Measurements from ENCODE around the gene ATP10D. TPM values are rescaled to one million over a fixed set of nuclear protein-coding genes. Genes with fewer than 3 reads are reported as not detected.

ATP10D gene
- total and polyA plus RNA-seq, 12 donors: 3.8 to 70.0 (median 22.6) TPM

DNA sequence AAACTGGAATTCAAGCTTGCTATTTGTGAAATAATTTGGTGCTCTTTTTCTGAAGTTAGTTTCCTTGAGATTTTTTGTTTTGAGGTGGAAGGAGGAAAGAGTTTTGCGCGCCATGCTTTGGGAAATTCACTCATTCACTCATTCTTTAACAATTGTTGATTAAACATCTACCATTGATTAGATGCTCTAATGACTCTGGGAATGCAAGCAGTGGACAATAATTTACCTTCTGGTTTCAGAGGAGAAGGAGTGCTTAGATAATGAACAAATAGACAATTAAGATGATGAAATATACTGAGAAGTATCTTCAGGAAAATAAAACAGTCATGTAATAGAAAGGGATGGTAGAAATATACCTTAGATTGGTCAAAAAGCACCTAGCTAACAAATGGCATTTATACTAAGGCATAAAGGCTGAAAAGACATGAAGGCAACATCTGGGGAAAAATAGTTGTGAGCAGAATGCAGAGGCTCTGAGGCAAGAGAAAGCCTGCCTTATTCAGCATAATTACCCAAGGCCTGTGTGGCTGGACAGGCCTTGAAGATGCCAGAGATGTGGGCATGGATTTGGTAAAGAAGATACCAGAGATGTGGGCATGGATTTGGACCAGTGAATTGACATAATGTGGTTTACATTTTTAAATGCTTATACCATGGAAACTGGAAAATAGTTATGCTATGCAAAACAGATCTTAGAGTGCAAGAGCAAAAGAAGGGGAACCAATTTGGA is 18.9 kb upstream of the ATP10D start:
- TF ChIP-seq POLR2A (IDR thresholded peaks at IDR 0.05): no peak
- TF ChIP-seq, protein P1, sequence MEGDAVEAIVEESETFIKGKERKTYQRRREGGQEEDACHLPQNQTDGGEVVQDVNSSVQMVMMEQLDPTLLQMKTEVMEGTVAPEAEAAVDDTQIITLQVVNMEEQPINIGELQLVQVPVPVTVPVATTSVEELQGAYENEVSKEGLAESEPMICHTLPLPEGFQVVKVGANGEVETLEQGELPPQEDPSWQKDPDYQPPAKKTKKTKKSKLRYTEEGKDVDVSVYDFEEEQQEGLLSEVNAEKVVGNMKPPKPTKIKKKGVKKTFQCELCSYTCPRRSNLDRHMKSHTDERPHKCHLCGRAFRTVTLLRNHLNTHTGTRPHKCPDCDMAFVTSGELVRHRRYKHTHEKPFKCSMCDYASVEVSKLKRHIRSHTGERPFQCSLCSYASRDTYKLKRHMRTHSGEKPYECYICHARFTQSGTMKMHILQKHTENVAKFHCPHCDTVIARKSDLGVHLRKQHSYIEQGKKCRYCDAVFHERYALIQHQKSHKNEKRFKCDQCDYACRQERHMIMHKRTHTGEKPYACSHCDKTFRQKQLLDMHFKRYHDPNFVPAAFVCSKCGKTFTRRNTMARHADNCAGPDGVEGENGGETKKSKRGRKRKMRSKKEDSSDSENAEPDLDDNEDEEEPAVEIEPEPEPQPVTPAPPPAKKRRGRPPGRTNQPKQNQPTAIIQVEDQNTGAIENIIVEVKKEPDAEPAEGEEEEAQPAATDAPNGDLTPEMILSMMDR (IDR thresholded peaks at IDR 0.05): no peak
- 37 to 66% (median 40%) methylated on average over 2 of the region's 2 CpGs for WGBS, 4 donors
- H3K4me1 ChIP-seq (replicated peaks in 1 of 2): peaks cover 0 to 8% of the 10 kb centered on the region in 2 donors
- H3K36me3 ChIP-seq (replicated peaks in 1 of 2): no peaks in the 10 kb centered on the region
- DNase-seq: no peak
- H3K4me3 ChIP-seq: no peak overlapping the region
- no peaks in the 10 kb centered on the region for H3K9me3 ChIP-seq (replicated peaks in 1 of 3)
- no peaks in the 10 kb centered on the region for H3K27me3 ChIP-seq
- intact Hi-C loops (cut with DNase I): no loop called here
- H3K27ac ChIP-seq: no peak overlapping the region

DNA sequence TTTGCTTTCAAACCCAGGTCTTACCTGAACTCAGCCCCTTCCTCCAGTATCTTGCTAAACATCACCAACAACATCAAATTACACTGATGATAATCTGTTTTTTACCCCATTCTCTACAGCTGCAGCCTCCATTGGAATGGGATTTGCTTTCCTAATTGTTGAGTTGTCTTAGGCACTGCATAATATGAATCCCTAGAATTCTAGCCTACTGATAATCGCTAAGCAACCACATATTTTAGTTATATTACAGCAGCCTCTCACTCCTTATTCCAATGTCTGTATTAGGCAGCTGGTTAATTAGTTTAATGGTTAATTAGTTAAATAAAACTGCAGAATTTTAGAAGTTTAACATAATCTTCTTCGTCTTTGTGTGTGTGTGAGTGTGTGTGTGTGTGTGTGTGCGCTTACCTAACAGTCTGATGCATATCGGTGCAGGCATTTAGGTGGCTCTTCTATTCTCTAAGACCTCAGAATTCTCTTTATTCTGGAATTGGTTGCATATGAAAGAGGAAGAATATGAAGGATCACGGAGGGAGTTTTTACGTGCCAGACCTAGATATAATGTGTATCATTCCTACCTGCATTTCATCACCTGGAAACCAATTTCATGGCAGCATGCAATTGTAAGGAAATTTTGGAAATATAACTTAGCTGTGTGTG is 16.2 kb upstream of the ATP10D start:
- Histone ChIP-seq H3K27me3 (no peaks in the 10 kb centered on the region), H3K4me1 (replicated peaks in 1 of 2) (no peaks in the 10 kb centered on the region), H3K27ac (no peak overlapping the region), H3K9me3 (replicated peaks in 1 of 3) (no peaks in the 10 kb centered on the region), H3K36me3 (replicated peaks in 1 of 2) (no peaks in the 10 kb centered on the region), H3K4me3 (no peak overlapping the region)
- no peak for DNase-seq
- WGBS, 4 donors: 85 to 88% (median 87%) methylated on average over 6 of the region's 6 CpGs
- TF ChIP-seq, protein P1 (IDR thresholded peaks at IDR 0.05): no peak
- TF ChIP-seq POLR2A (IDR thresholded peaks at IDR 0.05): no peak
- intact Hi-C loops (cut with DNase I): no loop called here

DNA sequence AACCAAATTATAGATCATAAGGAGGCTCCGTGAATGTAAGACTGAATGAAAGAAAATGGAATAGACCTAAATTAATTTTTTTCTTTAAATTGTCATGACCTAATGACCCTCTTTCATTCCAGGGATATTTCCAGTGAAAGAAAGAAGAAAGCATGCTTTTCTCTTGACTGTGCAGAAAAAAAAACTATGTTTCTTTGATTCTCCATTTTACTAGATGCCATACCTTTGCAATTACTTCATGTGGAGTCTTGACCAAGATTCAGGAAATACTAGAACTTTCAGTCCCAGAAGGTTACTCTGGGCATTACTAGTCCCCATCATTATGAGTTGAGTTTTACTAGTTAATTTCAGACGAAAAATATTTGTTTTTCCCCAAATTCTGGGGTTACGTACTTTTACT is 15.1 kb upstream of the ATP10D start:
- no peaks in the 10 kb centered on the region for H3K4me1 ChIP-seq (replicated peaks in 1 of 2)
- intact Hi-C loops (cut with DNase I): no loop called here
- 72 to 87% (median 78%) methylated on average over 3 of the region's 3 CpGs for WGBS, 4 donors
- DNase-seq: no peak
- no peak overlapping the region for H3K27ac ChIP-seq
- TF ChIP-seq POLR2A (IDR thresholded peaks at IDR 0.05): no peak
- no peak overlapping the region for H3K4me3 ChIP-seq
- H3K27me3 ChIP-seq: no peaks in the 10 kb centered on the region
- no peaks in the 10 kb centered on the region for H3K36me3 ChIP-seq (replicated peaks in 1 of 2)
- no peaks in the 10 kb centered on the region for H3K9me3 ChIP-seq (replicated peaks in 1 of 3)

DNA sequence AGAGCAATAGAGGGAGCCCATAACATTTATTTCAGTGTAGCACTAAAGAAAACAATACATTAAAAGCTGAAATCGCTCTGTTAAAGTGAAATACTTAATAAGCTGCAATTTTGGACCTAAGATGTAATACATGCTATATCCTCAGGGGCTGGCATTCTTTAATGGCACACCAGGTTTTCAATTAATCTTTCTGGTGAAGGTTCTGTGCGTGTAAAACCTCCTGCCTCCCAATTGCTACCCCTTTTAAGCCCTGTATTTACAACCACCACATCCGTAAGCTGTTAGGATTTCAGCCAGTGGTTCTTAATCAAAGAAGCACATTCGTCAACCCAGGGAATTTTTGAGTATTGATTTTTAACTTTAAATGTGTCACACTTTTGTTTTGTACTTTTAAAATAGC is 14.0 kb upstream of the ATP10D start:
- TF ChIP-seq, protein P1 (IDR thresholded peaks at IDR 0.05): no peak
- TF ChIP-seq POLR2A (IDR thresholded peaks at IDR 0.05): no peak
- WGBS, 4 donors: 53 to 73% (median 57%) methylated on average over 4 of the region's 4 CpGs
- no peak overlapping the region for H3K27ac ChIP-seq
- intact Hi-C loops (cut with DNase I): no loop called here
- no peak overlapping the region for H3K4me3 ChIP-seq
- no peak for DNase-seq
- no peaks in the 10 kb centered on the region for H3K4me1 ChIP-seq (replicated peaks in 1 of 2)
- H3K36me3 ChIP-seq (replicated peaks in 1 of 2): no peaks in the 10 kb centered on the region
- no peaks in the 10 kb centered on the region for H3K27me3 ChIP-seq
- no peaks in the 10 kb centered on the region for H3K9me3 ChIP-seq (replicated peaks in 1 of 3)
